K562 (cell line): Measurements from ENCODE around the gene DUSP10. TPM values are rescaled to one million over a fixed set of nuclear protein-coding genes. Genes with fewer than 3 reads are reported as not detected.

Source experiments
- ATF4 ChIP-seq: fragments of 450-650 bp; formaldehyde crosslinking; IDR thresholded peaks from 2 replicates; pipeline ENCODE4 v1.4.0; 2022; ENCODE audit warnings: mild to moderate bottlenecking, moderate library complexity
- CHD4 ChIP-seq: fragments of 200-600 bp; sonication (generic); IDR thresholded peaks from 3 replicates; pipeline ENCODE4 v1.6.1; 2012; ENCODE audit warnings: low read depth, mild to moderate bottlenecking, mixed read lengths, low read length, inconsistent platforms; ENCODE audit not compliant: insufficient read depth, insufficient replicate concordance, poor library complexity, severe bottlenecking
- FOSL1 ChIP-seq: fragments of 200-800 bp; sonication (Bioruptor generic); conservative IDR thresholded peaks from 2 replicates; pipeline ENCODE4 v1.6.1; 2016; ENCODE audit warnings: missing genetic modification characterization, missing compliant biosample characterization
- KAT8 ChIP-seq: fragments of 450-650 bp; IDR thresholded peaks from 2 replicates; pipeline ENCODE4 v1.6.1; 2016; ENCODE audit warnings: low read depth, mild to moderate bottlenecking
- PATZ1 ChIP-seq: fragments of 250-450 bp; sonication (Bioruptor Pico); IDR thresholded peaks from 2 replicates; pipeline ENCODE4 v1.5.0; 2020; ENCODE audit warnings: mild to moderate bottlenecking, borderline replicate concordance
- TFAM ChIP-seq: fragments of 250-450 bp; sonication (Bioruptor Pico); conservative IDR thresholded peaks from 2 replicates; pipeline ENCODE4 v1.5.0; 2021; ENCODE audit warnings: mild to moderate bottlenecking, moderate library complexity
- TFAP4 ChIP-seq: sonication (generic); formaldehyde crosslinking; IDR thresholded peaks from 2 replicates; pipeline ENCODE4 v1.8.0; 2022; ENCODE audit warnings: missing genetic modification reagents, mild to moderate bottlenecking, moderate library complexity, borderline replicate concordance
- ZNF311 ChIP-seq: fragments of 250-450 bp; sonication (Bioruptor Pico); IDR thresholded peaks from 2 replicates; pipeline ENCODE4 v1.4.0; 2020; ENCODE audit warnings: mild to moderate bottlenecking, moderate library complexity
- ZNF395 ChIP-seq: fragments of 200-800 bp; sonication (Bioruptor generic); IDR thresholded peaks from 2 replicates; pipeline ENCODE4 v1.6.1; 2017; ENCODE audit warnings: missing genetic modification characterization, missing compliant biosample characterization
- ZNF512 ChIP-seq: IDR thresholded peaks from 2 replicates; pipeline ENCODE4 v1.6.1; 2016; ENCODE audit warnings: missing genetic modification characterization, missing compliant biosample characterization
- ZNF589 ChIP-seq: fragments of 200-800 bp; sonication (Bioruptor generic); IDR thresholded peaks from 2 replicates; pipeline ENCODE4 v1.6.1; 2016; ENCODE audit warnings: low read depth, missing genetic modification characterization, missing compliant biosample characterization
- ZNF644 ChIP-seq: fragments of 200-800 bp; sonication (Bioruptor generic); IDR thresholded peaks from 2 replicates; pipeline ENCODE4 v1.6.1; 2016; ENCODE audit warnings: low read depth, missing genetic modification characterization, missing compliant biosample characterization
- ZNF766 ChIP-seq: fragments of 200-800 bp; sonication (Bioruptor generic); conservative IDR thresholded peaks from 2 replicates; pipeline ENCODE4 v1.6.1; 2016; ENCODE audit warnings: missing genetic modification characterization, missing compliant biosample characterization
- polyA plus RNA-seq, 8 experiments: library from polyadenylated mRNA; depleted of rRNA in 4 of 8; stranded (reverse) in 5 of 8; unstranded in 3 of 8; fragments of >200 nt; fragmentation: Nextera tagmentation in 2 of 8; fragmentation: Illumina TruSeq in 1 of 8; extraction: Ambion mirVana in 2 of 8; extraction: Trizol in 1 of 8; gene quantifications; 2 replicates each; pipeline versions ENCODE4 v1.2.1 to v1.2.3, GENCODE V29; 2011 to 2014; ENCODE audit warnings: inconsistent platforms in 1 of 8, missing spikeins in 1 of 8
- total RNA-seq, 7 experiments: library from RNA; depleted of rRNA in 6 of 7; stranded (reverse); fragments of >200 nt in 6 of 7; fragmentation: Illumina TruSeq in 2 of 7; extraction: Trizol in 2 of 7; gene quantifications; 2 replicates each; pipeline versions ENCODE4 v1.2.1 to v1.2.3, GENCODE V29; 2011 to 2021; ENCODE audit warnings: low replicate concordance in 1 of 7

DUSP10 gene
- total and polyA plus RNA-seq, 9 of the 15 experiments (the other 6 are each of a cell fraction or from before 2014, with no cell fraction given), result 1.7 to 8.3 (median 6.1) TPM

GRCh38 chr1:221725735-221726672 is 15.9 kb downstream of the DUSP10 start (continued):
- TF ChIP-seq PATZ1 (0 out of 2 replicates have a peak, but pooled peaks have one; percentile 33), TFAM (CRISPR knock-in tag) (no peak), ZNF311 (CRISPR knock-in tag) (peak; percentile 76; the same call in 1 of the 2 replicates), ZNF512 (tag) (peak; percentile 23; the same call in 1 of the 2 replicates), TFAP4 (no peak), CHD4 (peak; percentile 17), ZNF766 (CRISPR knock-in tag) (0 out of 2 replicates have a peak, but pooled peaks have one; percentile 49), ZNF644 (tag) (peak; percentile 48; the same call in 1 of the 2 replicates), ATF4 (CRISPR knock-in tag) (0 out of 2 replicates have a peak, but pooled peaks have one; percentile 17), FOSL1 (tag) (peak; percentile 52), ZNF589 (CRISPR knock-in tag) (peak; percentile 80; the same call in 1 of the 2 replicates), KAT8 (peak; percentile 38; the same call in 1 of the 2 replicates), ZNF395 (CRISPR knock-in tag) (0 out of 2 replicates have a peak, but pooled peaks have one; percentile 23)
